ENCODE measurements around the gene CGB5. TPM values are rescaled to one million over a fixed set of nuclear protein-coding genes. Genes with fewer than 3 reads are reported as not detected.
A peak's percentile ranks its signal among the peaks of the same experiment; 100 is the strongest.
"Not testable (repeated sequence)": the region's sequence is repeated elsewhere in the genome, so short reads cannot be mapped to it uniquely, and the experiment has no call there.

The CGB5 gene
- total RNA-seq, 4 donors from 2014 or later, result not detected

- TF ChIP-seq POLR2A (IDR thresholded peaks at IDR 0.05) (no peak), CTCF (IDR thresholded peaks at IDR 0.05) (no peak)
- no peak overlapping the region for H3K4me3 ChIP-seq
- DNase-seq, result no peak
- no peaks in the 10 kb centered on the region for H3K36me3 ChIP-seq
- H3K4me1 ChIP-seq, result peaks cover 0 to 10% of the 10 kb centered on the region in 2 donors
- no peaks in the 10 kb centered on the region for H3K9me3 ChIP-seq
- H3K27ac ChIP-seq, result no peak overlapping the region
- H3K27me3 ChIP-seq, result peaks cover 14 to 26% of the 10 kb centered on the region in 2 donors
- intact Hi-C loops (cut with DNase I; ENCODE audit: low total_unique reads), result no loop called here
These were observed 26.8 kb downstream of the CGB5 start for GRCh38 chr19:49070416-49070815.

GRCh38 chr19:49071860-49072547, 28.4 kb downstream of the CGB5 start:
- DNase-seq, result no peak
- Histone ChIP-seq H3K27ac (no peak overlapping the region), H3K27me3 (peaks cover 14 to 26% of the 10 kb centered on the region in 2 donors), H3K4me1 (peaks cover 0 to 10% of the 10 kb centered on the region in 2 donors), H3K36me3 (no peaks in the 10 kb centered on the region), H3K9me3 (no peaks in the 10 kb centered on the region), H3K4me3 (no peak overlapping the region)
- intact Hi-C loops (cut with DNase I; ENCODE audit: low total_unique reads), result no loop called here
- TF ChIP-seq CTCF (IDR thresholded peaks at IDR 0.05) (no peak), POLR2A (IDR thresholded peaks at IDR 0.05) (no peak)

GRCh38 chr19:49073514-49074378, 30.1 kb downstream of the CGB5 start:
- H3K27me3 ChIP-seq, result peaks cover 14 to 26% of the 10 kb centered on the region in 2 donors
- no peak overlapping the region for H3K4me3 ChIP-seq
- intact Hi-C loops (cut with DNase I; ENCODE audit: low total_unique reads), result no loop called here
- no peaks in the 10 kb centered on the region for H3K36me3 ChIP-seq
- TF ChIP-seq CTCF (IDR thresholded peaks at IDR 0.05) (no peak), POLR2A (IDR thresholded peaks at IDR 0.05) (no peak)
- no peak overlapping the region for H3K27ac ChIP-seq
- DNase-seq, result no peak
- H3K9me3 ChIP-seq, result no peaks in the 10 kb centered on the region
- H3K4me1 ChIP-seq, result peaks cover 0 to 10% of the 10 kb centered on the region in 2 donors

- intact Hi-C loops (cut with DNase I; ENCODE audit: low total_unique reads); H3K4me1 ChIP-seq; H3K9me3 ChIP-seq; H3K36me3 ChIP-seq; H3K27ac ChIP-seq; H3K4me3 ChIP-seq: not testable (repeated sequence)
- TF ChIP-seq CTCF (IDR thresholded peaks at IDR 0.05), result peak; percentile 46 to 74 (median 70)
- DNase-seq, result peak; percentile 57 to 59
- H3K27me3 ChIP-seq, result peaks cover 14 to 26% of the 10 kb centered on the region in 2 donors
These were observed 31.2 kb downstream of the CGB5 start for GRCh38 chr19:49074869-49075268.

- no peaks in the 10 kb centered on the region for H3K4me1 ChIP-seq
- H3K27me3 ChIP-seq, result no peaks in the 10 kb centered on the region
- DNase-seq, result no peak
- H3K9me3 ChIP-seq, result no peaks in the 10 kb centered on the region
- H3K36me3 ChIP-seq, result no peaks in the 10 kb centered on the region
- intact Hi-C loops (cut with DNase I; ENCODE audit: low total_unique reads), result no loop called here
- no peak for TF ChIP-seq POLR2A (IDR thresholded peaks at IDR 0.05)
- no peak for TF ChIP-seq CTCF (IDR thresholded peaks at IDR 0.05)
- H3K4me3 ChIP-seq, result no peak overlapping the region
- H3K27ac ChIP-seq, result no peak overlapping the region
These were observed 36.7 kb downstream of the CGB5 start for GRCh38 chr19:49080392-49080791.

All from uterus (tissue), 4 donors.